Muscle of back (tissue), 13 donors: ENCODE data around the gene NUP62CL. TPM values are rescaled to one million over a fixed set of nuclear protein-coding genes. Genes with fewer than 3 reads are reported as not detected.
A peak's percentile ranks its signal among the peaks of the same experiment; 100 is the strongest.
"Not testable (repeated sequence)": the region's sequence is repeated elsewhere in the genome, so short reads cannot be mapped to it uniquely, and the experiment has no call there.

Experiments
- DNase-seq, 3 donors: peaks; one replicate each; pipeline versions ENCODE4 v3.0.0 to v3.0.0-alpha.2; 2013
- long read RNA-seq, 9 donors: transcript quantifications; one replicate each; lab custom pipeline, GENCODE V29; 2026
- polyA plus RNA-seq, 10 donors: library from polyadenylated mRNA; unstranded; fragments of 120-200 nt; gene quantifications; one replicate each; pipeline ENCODE4 v1.2.1, GENCODE V29; 2013; ENCODE audit not compliant: insufficient read length in 10 of 10

The NUP62CL gene
- polyA plus RNA-seq = 1 to 10 TPM in 1 of 10 donors, under 1 TPM in 9; 0.41 to 1.2 (median 0.74) TPM
- long read RNA-seq, donor 1 = 0 reads
- long read RNA-seq, donor 2 = 0 reads
- long read RNA-seq, donor 3 = 0 reads
- long read RNA-seq, donor 4 = 0 reads
- long read RNA-seq, donor 5 = 0 reads
- long read RNA-seq, donor 6 = 0 reads
- long read RNA-seq, donor 7 = 0 reads
- long read RNA-seq, donor 8 = 0 reads
- long read RNA-seq, donor 9 = 0 reads

GRCh38 chrX:107205770-107206696 lies at the start of gene NUP62CL, which contains the start of gene DNAAF6:
TSS of gene NUP62CL (minus strand) at chrX:107206433. CDS start at chrX:107175146, 31,287 bp downstream.
TSS of gene DNAAF6 (plus strand) at chrX:107206611. CDS start at chrX:107212876, 6,265 bp downstream.
- peak; percentile 8 to 59 (median 34) for DNase-seq

DNA sequence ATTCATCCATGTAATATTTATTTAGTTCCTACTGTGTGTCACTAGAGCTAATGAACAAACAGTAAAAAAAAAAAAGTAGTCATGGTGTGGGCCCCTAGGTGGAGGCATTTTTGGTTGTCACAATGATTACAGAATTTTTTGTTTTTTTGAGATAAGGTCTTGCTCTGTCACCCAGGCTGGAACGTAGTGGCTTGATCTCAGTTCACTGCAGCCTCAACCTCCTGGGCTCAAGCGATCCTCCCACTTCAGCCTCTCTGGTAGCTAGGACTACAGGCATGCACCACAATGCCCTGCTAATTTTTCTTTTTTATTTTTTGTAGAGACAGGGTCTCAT lies 22.2 kb upstream of the NUP62CL start:
- DNase-seq = no peak

DNA sequence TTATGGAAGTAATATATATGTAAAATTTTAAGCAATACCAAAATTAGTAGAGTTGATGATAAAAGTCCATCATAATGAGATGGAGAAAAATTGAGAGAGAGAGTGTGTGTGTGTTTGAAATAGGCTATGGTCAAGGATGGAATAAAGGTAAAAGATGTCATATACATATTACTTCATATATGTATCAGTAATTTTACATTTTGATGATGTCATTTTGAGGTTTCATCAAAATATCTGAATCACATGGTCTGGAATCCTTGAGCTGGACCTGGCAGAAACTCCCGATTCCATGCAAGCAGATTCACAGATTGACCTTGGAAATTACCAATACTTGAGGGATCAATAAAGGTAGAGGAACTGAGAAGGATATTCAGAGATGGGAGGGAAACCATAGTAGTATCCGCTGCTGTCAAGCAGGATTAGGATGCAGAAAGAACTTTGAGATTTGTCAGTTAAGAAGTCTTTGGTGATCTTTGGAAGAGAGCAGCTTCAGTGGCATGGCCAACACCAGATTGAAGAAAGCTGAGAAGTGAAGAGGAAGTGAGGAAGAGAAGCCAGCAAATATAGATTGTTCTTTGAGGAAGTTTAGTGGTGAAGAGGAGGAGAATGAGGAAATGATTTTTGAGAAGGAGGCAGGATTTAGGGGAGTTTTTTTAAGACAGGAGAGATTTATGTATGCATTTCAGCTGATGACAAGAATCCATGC lies 21.7 kb upstream of the NUP62CL start:
- no peak for DNase-seq

DNA sequence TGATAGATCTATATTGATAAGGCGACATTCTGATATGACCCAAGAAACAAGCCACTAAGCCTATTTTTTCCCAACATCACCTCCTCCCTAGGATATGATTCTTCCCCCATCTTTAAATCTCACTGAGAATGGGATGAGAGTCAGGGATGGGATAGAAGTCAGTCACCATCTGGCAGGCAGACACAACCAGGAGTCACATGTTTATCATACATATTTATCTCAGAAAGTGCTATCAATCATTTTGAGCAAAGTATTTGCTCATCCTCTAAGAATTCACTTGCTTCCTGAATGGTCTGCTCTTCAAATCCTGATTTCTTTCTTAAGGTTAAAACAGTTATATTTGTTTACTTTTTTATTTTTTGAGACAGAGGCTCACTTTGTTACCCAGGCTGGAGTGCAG lies 20.5 kb upstream of the NUP62CL start:
- DNase-seq = no peak

GRCh38 chrX:107213477-107213876 lies 7.2 kb upstream of the NUP62CL start:
- no peak for DNase-seq

- no peak for DNase-seq
Observed at GRCh38 chrX:107207943-107208342, 1.7 kb upstream of the NUP62CL start.

- DNase-seq = no peak
Observed at GRCh38 chrX:107207089-107207488, 856 bp upstream of the NUP62CL start.

- DNase-seq = no peak
Observed at GRCh38 chrX:107206697-107207065, 448 bp upstream of the NUP62CL start.

GRCh38 chrX:107204068-107204605 lies 2.1 kb downstream of the NUP62CL start:
- peak in 1 of 3 donors; percentile 3 for DNase-seq

- no peak for DNase-seq
Observed at GRCh38 chrX:107199491-107199890, 6.7 kb downstream of the NUP62CL start.

DNA sequence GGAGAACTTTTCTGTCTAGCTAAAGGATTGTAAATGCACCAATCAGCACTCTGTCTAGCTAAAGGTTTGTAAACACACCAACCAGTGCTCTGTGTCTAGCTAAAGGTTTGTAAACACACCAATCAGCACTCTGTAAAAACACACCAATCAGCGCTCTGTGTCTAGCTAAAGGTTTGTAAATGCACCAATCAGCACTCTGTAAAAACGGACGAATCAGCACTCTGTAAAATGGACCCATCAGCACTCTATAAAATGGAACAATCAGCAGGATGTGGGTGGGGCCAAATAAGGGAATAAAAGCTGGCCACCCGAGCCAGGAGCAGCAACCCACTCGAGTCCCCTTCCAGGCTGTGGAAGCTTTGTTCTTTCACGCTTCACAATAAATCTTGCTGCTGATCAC lies 8.2 kb downstream of the NUP62CL start:
- not testable (repeated sequence) for DNase-seq

GRCh38 chrX:107197319-107197718 lies 8.9 kb downstream of the NUP62CL start:
- DNase-seq = no peak

- no peak for DNase-seq
Observed at GRCh38 chrX:107171369-107172102, 34.7 kb downstream of the NUP62CL start.

DNA sequence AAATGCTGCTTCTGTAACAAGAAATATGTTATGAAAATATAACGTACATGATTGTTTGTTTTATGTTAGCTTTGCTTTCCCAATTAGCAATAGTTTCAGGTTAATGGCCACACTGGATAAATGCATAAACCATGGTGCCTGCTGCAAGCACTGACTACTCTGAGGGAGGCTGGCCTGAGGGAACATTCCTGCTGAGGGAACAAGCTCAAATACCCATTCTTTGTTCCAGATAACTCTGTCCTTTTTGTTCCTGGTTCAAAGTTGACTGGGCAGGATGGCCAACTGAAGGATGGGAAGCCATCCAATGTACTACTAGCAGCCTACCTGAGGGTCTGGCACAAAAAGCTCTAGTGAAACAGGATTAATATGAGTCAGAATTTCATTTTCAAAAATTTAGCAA lies 37.5 kb downstream of the NUP62CL start:
- DNase-seq = no peak

GRCh38 chrX:107168257-107168656 lies 38.0 kb downstream of the NUP62CL start:
- DNase-seq = no peak

- no peak for DNase-seq
Observed at GRCh38 chrX:107167163-107167921, 38.9 kb downstream of the NUP62CL start.

- DNase-seq = not testable (repeated sequence)
Observed at GRCh38 chrX:107157618-107158017, 48.6 kb downstream of the NUP62CL start.

DNA sequence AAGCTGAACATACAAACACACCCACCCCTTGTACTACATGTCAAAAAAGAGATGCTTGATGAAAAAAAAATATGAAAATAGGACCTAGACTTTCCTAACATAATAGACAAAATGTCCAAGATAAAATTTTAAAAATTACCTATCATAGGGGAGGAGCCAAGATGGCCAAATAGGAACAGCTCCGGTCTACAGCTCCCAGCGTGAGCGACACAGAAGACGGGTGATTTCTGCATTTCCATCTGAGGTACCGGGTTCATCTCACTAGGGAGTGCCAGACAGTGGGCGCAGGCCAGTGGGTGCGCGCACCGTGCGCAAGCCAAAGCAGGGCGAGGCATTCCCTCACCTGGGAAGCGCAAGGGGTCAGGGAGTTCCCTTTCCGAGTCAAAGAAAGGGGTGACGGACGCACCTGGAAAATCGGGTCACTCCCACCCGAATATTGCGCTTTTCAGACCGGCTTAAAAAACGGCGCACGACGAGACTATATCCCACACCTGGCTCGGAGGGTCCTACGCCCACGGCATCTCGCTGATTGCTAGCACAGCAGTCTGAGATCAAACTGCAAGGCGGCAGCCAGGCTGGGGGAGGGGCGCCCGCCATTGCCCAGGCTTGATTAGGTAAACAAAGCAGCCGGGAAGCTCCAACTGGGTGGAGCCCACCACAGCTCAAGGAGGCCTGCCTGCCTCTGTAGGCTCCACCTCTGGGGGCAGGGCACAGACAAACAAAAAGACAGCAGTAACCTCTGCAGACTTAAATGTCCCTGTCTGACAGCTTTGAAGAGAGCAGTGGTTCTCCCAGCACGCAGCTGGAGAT lies 50.4 kb downstream of the NUP62CL start:
- DNase-seq = not testable (repeated sequence)

DNA sequence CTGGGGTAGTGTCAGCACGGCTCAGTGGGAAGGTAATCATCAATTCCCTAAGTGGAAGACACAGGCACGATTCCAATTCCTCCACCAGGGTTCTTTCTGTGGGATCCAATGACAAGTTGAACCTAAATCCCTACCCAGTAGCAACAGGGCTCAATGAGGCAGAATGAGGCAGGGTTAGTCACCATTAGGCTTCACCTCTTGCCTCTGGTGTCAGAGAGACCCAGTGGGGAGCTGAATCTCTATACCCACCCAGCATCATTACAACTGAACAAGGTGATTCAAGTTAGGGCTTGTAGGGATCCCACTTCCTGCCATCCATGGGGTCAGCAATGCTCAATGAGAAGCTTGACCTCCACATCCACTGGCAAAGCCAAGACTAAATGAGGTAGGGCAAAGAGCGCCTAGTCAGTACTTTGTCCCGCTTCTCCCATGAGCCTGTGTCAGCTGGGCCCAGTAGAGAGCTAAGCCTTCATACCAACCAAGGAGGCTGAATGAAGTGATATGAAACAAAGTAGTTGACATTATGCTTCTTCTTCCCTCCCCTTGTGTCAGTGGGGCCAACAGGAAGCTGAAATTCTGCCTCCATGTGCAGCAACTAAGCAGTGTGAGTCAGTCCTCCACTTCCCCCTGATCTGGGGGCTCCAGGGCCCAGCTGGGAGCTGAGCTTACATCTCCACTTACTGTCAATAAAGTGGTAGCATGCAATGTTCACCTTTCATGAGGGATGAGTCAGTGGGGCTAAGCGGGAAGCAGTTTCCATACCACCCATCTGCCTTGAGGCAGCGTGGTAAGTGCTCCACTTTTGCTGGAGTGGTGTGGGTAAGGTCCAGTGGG lies 51.2 kb downstream of the NUP62CL start:
- DNase-seq = peak in 1 of 3 donors; percentile 0
